ENCODE measurements around the gene LAMC3. TPM values are rescaled to one million over a fixed set of nuclear protein-coding genes. Genes with fewer than 3 reads are reported as not detected.

Gene LAMC3
- total RNA-seq, 1 experiment from 2014 or later: 91.8 TPM

GRCh38 chr9:131042666-131043065 lies 33.7 kb downstream of the LAMC3 start:
- H3K4me3 ChIP-seq (ENCODE audit: insufficient read depth, low read depth, low read length): no peak overlapping the region
- DNase-seq: no peak
- peaks cover 19% of the 10 kb centered on the region for H3K36me3 ChIP-seq (replicated peaks; ENCODE audit: control insufficient read depth, insufficient read depth, low read length)
- H3K27me3 ChIP-seq (ENCODE audit: control insufficient read depth, insufficient read depth, low read length): no peaks in the 10 kb centered on the region

GRCh38 chr9:131043087-131043486 lies 34.1 kb downstream of the LAMC3 start:
- Histone ChIP-seq H3K4me3 (ENCODE audit: insufficient read depth, low read depth, low read length) (no peak overlapping the region), H3K36me3 (replicated peaks; ENCODE audit: control insufficient read depth, insufficient read depth, low read length) (peaks cover 19% of the 10 kb centered on the region), H3K27me3 (ENCODE audit: control insufficient read depth, insufficient read depth, low read length) (no peaks in the 10 kb centered on the region)
- DNase-seq: no peak

GRCh38 chr9:131043646-131044045 lies 34.7 kb downstream of the LAMC3 start:
- Histone ChIP-seq H3K36me3 (replicated peaks; ENCODE audit: control insufficient read depth, insufficient read depth, low read length) (peaks cover 18% of the 10 kb centered on the region), H3K4me3 (ENCODE audit: insufficient read depth, low read depth, low read length) (no peak overlapping the region), H3K27me3 (ENCODE audit: control insufficient read depth, insufficient read depth, low read length) (no peaks in the 10 kb centered on the region)
- DNase-seq: no peak

- Histone ChIP-seq H3K4me3 (ENCODE audit: insufficient read depth, low read depth, low read length) (no peak overlapping the region), H3K36me3 (replicated peaks; ENCODE audit: control insufficient read depth, insufficient read depth, low read length) (peaks cover 22% of the 10 kb centered on the region), H3K27me3 (ENCODE audit: control insufficient read depth, insufficient read depth, low read length) (no peaks in the 10 kb centered on the region)
- no peak for DNase-seq
These were observed 36.5 kb downstream of the LAMC3 start for GRCh38 chr9:131045300-131046092.

- Histone ChIP-seq H3K4me3 (ENCODE audit: insufficient read depth, low read depth, low read length) (no peak overlapping the region), H3K36me3 (replicated peaks; ENCODE audit: control insufficient read depth, insufficient read depth, low read length) (peaks cover 22% of the 10 kb centered on the region), H3K27me3 (ENCODE audit: control insufficient read depth, insufficient read depth, low read length) (no peaks in the 10 kb centered on the region)
- DNase-seq: no peak
These were observed 37.1 kb downstream of the LAMC3 start for GRCh38 chr9:131046093-131046380.

- DNase-seq: peak; percentile 96
- Histone ChIP-seq H3K36me3 (replicated peaks; ENCODE audit: control insufficient read depth, insufficient read depth, low read length) (peaks cover 20% of the 10 kb centered on the region), H3K4me3 (ENCODE audit: insufficient read depth, low read depth, low read length) (no peak overlapping the region), H3K27me3 (ENCODE audit: control insufficient read depth, insufficient read depth, low read length) (no peaks in the 10 kb centered on the region)
These were observed 37.7 kb downstream of the LAMC3 start for GRCh38 chr9:131046581-131047202.

- peaks cover 7% of the 10 kb centered on the region for H3K36me3 ChIP-seq (replicated peaks; ENCODE audit: control insufficient read depth, insufficient read depth, low read length)
- H3K27me3 ChIP-seq (ENCODE audit: control insufficient read depth, insufficient read depth, low read length): no peaks in the 10 kb centered on the region
- no peak for DNase-seq
These were observed 39.4 kb downstream of the LAMC3 start for GRCh38 chr9:131048332-131048731.

GRCh38 chr9:131048820-131049219 lies 39.8 kb downstream of the LAMC3 start:
- H3K27me3 ChIP-seq (ENCODE audit: control insufficient read depth, insufficient read depth, low read length): no peaks in the 10 kb centered on the region
- DNase-seq: no peak
- H3K36me3 ChIP-seq (replicated peaks; ENCODE audit: control insufficient read depth, insufficient read depth, low read length): peaks cover 6% of the 10 kb centered on the region
- no peak overlapping the region for H3K4me3 ChIP-seq (ENCODE audit: insufficient read depth, low read depth, low read length)

More at GRCh38 chr9:131048332-131048731, 39.4 kb downstream of the LAMC3 start:
- no peak overlapping the region for H3K4me3 ChIP-seq (ENCODE audit: insufficient read depth, low read depth, low read length)

- H3K36me3 ChIP-seq (replicated peaks; ENCODE audit: control insufficient read depth, insufficient read depth, low read length): peaks cover 8% of the 10 kb centered on the region
- DNase-seq: no peak
- no peaks in the 10 kb centered on the region for H3K27me3 ChIP-seq (ENCODE audit: control insufficient read depth, insufficient read depth, low read length)
- H3K4me3 ChIP-seq (ENCODE audit: insufficient read depth, low read depth, low read length): no peak overlapping the region
These were observed 41.1 kb downstream of the LAMC3 start for GRCh38 chr9:131049829-131050715.

GRCh38 chr9:131050831-131051230 lies 41.9 kb downstream of the LAMC3 start:
- no peak for DNase-seq
- Histone ChIP-seq H3K36me3 (replicated peaks; ENCODE audit: control insufficient read depth, insufficient read depth, low read length) (peaks cover 8% of the 10 kb centered on the region), H3K27me3 (ENCODE audit: control insufficient read depth, insufficient read depth, low read length) (no peaks in the 10 kb centered on the region), H3K4me3 (ENCODE audit: insufficient read depth, low read depth, low read length) (no peak overlapping the region)

- H3K27me3 ChIP-seq (ENCODE audit: control insufficient read depth, insufficient read depth, low read length): no peaks in the 10 kb centered on the region
- H3K4me3 ChIP-seq (ENCODE audit: insufficient read depth, low read depth, low read length): no peak overlapping the region
- peaks cover 8% of the 10 kb centered on the region for H3K36me3 ChIP-seq (replicated peaks; ENCODE audit: control insufficient read depth, insufficient read depth, low read length)
- DNase-seq: no peak
These were observed 42.9 kb downstream of the LAMC3 start for GRCh38 chr9:131051592-131052517.

- Histone ChIP-seq H3K36me3 (replicated peaks; ENCODE audit: control insufficient read depth, insufficient read depth, low read length) (peaks cover 8% of the 10 kb centered on the region), H3K27me3 (ENCODE audit: control insufficient read depth, insufficient read depth, low read length) (no peaks in the 10 kb centered on the region), H3K4me3 (ENCODE audit: insufficient read depth, low read depth, low read length) (no peak overlapping the region)
- no peak for DNase-seq
These were observed 44.9 kb downstream of the LAMC3 start for GRCh38 chr9:131053896-131054295.

GRCh38 chr9:131056781-131057506 lies 48.0 kb downstream of the LAMC3 start:
- no peak for DNase-seq
- Histone ChIP-seq H3K4me3 (ENCODE audit: insufficient read depth, low read depth, low read length) (no peak overlapping the region), H3K36me3 (replicated peaks; ENCODE audit: control insufficient read depth, insufficient read depth, low read length) (peaks cover 8% of the 10 kb centered on the region), H3K27me3 (ENCODE audit: control insufficient read depth, insufficient read depth, low read length) (no peaks in the 10 kb centered on the region)

Measured in H7 (cell line).